Activated T-helper 1 cell treated with anti-CD3 and anti-CD28 coated beads, Interleukin-12 subunit alpha, Interleukin-12 subunit beta, Interleukin-2, Interleukin-4 antibody, amounts not matched to agents 30 ng/mL and 10 ng/mL and 1 ng/mL, durations not matched to agents 14 hours and 24 hours and 36 hours (primary cell): ENCODE data around the gene VOPP1. TPM values are rescaled to one million over a fixed set of nuclear protein-coding genes. Genes with fewer than 3 reads are reported as not detected.

ENCODE experiments used
- DNase-seq: peaks from one replicate; pipeline ENCODE4 v3.0.0; 2021; ENCODE audit warnings: low spot score
- H3K27ac Mint-ChIP-seq: one replicate; pipeline ENCODE4 v1.8.0; 2021; ENCODE audit warnings: mild to moderate bottlenecking, mixed read lengths
- H3K27me3 Mint-ChIP-seq: one replicate; pipeline ENCODE4 v1.8.0; 2022; ENCODE audit warnings: mild to moderate bottlenecking, moderate library complexity, mixed read lengths; ENCODE audit not compliant: insufficient read depth
- H3K36me3 Mint-ChIP-seq: one replicate; pipeline ENCODE4 v1.8.0; 2021; ENCODE audit warnings: low read depth, mixed read lengths
- H3K4me1 Mint-ChIP-seq: one replicate; pipeline ENCODE4 v1.8.0; 2021; ENCODE audit warnings: low read depth, mixed read lengths
- H3K4me3 Mint-ChIP-seq: one replicate; pipeline ENCODE4 v1.8.0; 2021; ENCODE audit warnings: mild to moderate bottlenecking, moderate library complexity, mixed read lengths
- H3K9me3 Mint-ChIP-seq: one replicate; pipeline ENCODE4 v1.8.0; 2021; ENCODE audit warnings: mixed read lengths
- intact Hi-C: fragments of 100-400 bp; cut with micrococcal nuclease; formaldehyde crosslinking; loops from one replicate; pipeline ENCODE4 v1.15.1; 2024
- total RNA-seq: library from RNA; stranded (reverse); gene quantifications from 2 replicates; pipeline ENCODE4 v1.2.3, GENCODE V29; 2022

Gene VOPP1
- total RNA-seq, 1 donor from 2014 or later, result 96.3 TPM

- H3K4me3 Mint-ChIP-seq, result no peak overlapping the region
- no peaks in the 10 kb centered on the region for H3K27me3 Mint-ChIP-seq
- peak overlapping the region; percentile 38 for H3K27ac Mint-ChIP-seq
- intact Hi-C loops, result loop anchor here (1.0 kb wide), 1 partner anchor 8 kb away; no protein-coding TSS in a partner anchor
- H3K36me3 Mint-ChIP-seq, result peaks cover 35% of the 10 kb centered on the region
- no peak for DNase-seq
- H3K4me1 Mint-ChIP-seq, result peaks cover 95% of the 10 kb centered on the region
- H3K9me3 Mint-ChIP-seq, result no peaks in the 10 kb centered on the region
These were observed 13.1 kb downstream of the VOPP1 start for GRCh38 chr7:55558962-55559920.

- DNase-seq, result no peak
- intact Hi-C loops, result loop anchor here (1.0 kb wide), 1 partner anchor 10 kb away; no protein-coding TSS in a partner anchor
- no peaks in the 10 kb centered on the region for H3K9me3 Mint-ChIP-seq
- peaks cover 100% of the 10 kb centered on the region for H3K4me1 Mint-ChIP-seq
- no peaks in the 10 kb centered on the region for H3K27me3 Mint-ChIP-seq
- peak overlapping the region; percentile 48 for H3K4me3 Mint-ChIP-seq
- peak overlapping the region; percentile 87 for H3K27ac Mint-ChIP-seq
- H3K36me3 Mint-ChIP-seq, result peaks cover 39% of the 10 kb centered on the region
These were observed 14.6 kb downstream of the VOPP1 start for GRCh38 chr7:55557666-55558188.

GRCh38 chr7:55556492-55556891 is 15.8 kb downstream of the VOPP1 start:
- Mint-ChIP-seq H3K36me3 (peaks cover 30% of the 10 kb centered on the region), H3K4me1 (peaks cover 100% of the 10 kb centered on the region), H3K27me3 (no peaks in the 10 kb centered on the region), H3K4me3 (peak overlapping the region; percentile 50), H3K9me3 (no peaks in the 10 kb centered on the region), H3K27ac (peak overlapping the region; percentile 87)
- intact Hi-C loops, result loop anchor here (1.0 kb wide), 2 partner anchors 9 to 22 kb away; no protein-coding TSS in a partner anchor
- DNase-seq, result no peak

GRCh38 chr7:55556031-55556430 is 16.3 kb downstream of the VOPP1 start:
- Mint-ChIP-seq H3K4me1 (peaks cover 100% of the 10 kb centered on the region), H3K27me3 (no peaks in the 10 kb centered on the region), H3K9me3 (no peaks in the 10 kb centered on the region), H3K36me3 (peaks cover 30% of the 10 kb centered on the region), H3K4me3 (peak overlapping the region; percentile 50), H3K27ac (peak overlapping the region; percentile 87)
- DNase-seq, result no peak
- intact Hi-C loops, result loop anchor here (1.0 kb wide), 2 partner anchors 9 to 22 kb away; no protein-coding TSS in a partner anchor

- H3K9me3 Mint-ChIP-seq, result no peaks in the 10 kb centered on the region
- H3K4me1 Mint-ChIP-seq, result peaks cover 98% of the 10 kb centered on the region
- H3K36me3 Mint-ChIP-seq, result peaks cover 27% of the 10 kb centered on the region
- peak overlapping the region; percentile 1 for H3K27ac Mint-ChIP-seq
- no peak for DNase-seq
- intact Hi-C loops, result no loop called here
- no peak overlapping the region for H3K4me3 Mint-ChIP-seq
- H3K27me3 Mint-ChIP-seq, result no peaks in the 10 kb centered on the region
These were observed 17.1 kb downstream of the VOPP1 start for GRCh38 chr7:55555160-55555559.

GRCh38 chr7:55554038-55554437 is 18.3 kb downstream of the VOPP1 start:
- Mint-ChIP-seq H3K36me3 (peaks cover 32% of the 10 kb centered on the region), H3K4me1 (peaks cover 98% of the 10 kb centered on the region), H3K27me3 (no peaks in the 10 kb centered on the region), H3K9me3 (no peaks in the 10 kb centered on the region), H3K4me3 (no peak overlapping the region), H3K27ac (peak overlapping the region; percentile 57)
- DNase-seq, result no peak
- intact Hi-C loops, result no loop called here

GRCh38 chr7:55553024-55553345 is 19.3 kb downstream of the VOPP1 start:
- intact Hi-C loops, result no loop called here
- DNase-seq, result no peak
- Mint-ChIP-seq H3K4me3 (no peak overlapping the region), H3K4me1 (peaks cover 98% of the 10 kb centered on the region), H3K27ac (no peak overlapping the region), H3K36me3 (peaks cover 41% of the 10 kb centered on the region), H3K27me3 (no peaks in the 10 kb centered on the region), H3K9me3 (no peaks in the 10 kb centered on the region)

GRCh38 chr7:55552320-55553023 is 19.8 kb downstream of the VOPP1 start:
- Mint-ChIP-seq H3K9me3 (no peaks in the 10 kb centered on the region), H3K36me3 (peaks cover 44% of the 10 kb centered on the region), H3K27ac (no peak overlapping the region), H3K4me1 (peaks cover 98% of the 10 kb centered on the region), H3K4me3 (no peak overlapping the region), H3K27me3 (no peaks in the 10 kb centered on the region)
- DNase-seq, result no peak
- intact Hi-C loops, result no loop called here

GRCh38 chr7:55550841-55551537 is 21.3 kb downstream of the VOPP1 start:
- intact Hi-C loops, result no loop called here

GRCh38 chr7:55550010-55550663 is 22.2 kb downstream of the VOPP1 start:
- intact Hi-C loops, result no loop called here
- no peaks in the 10 kb centered on the region for H3K9me3 Mint-ChIP-seq
- H3K36me3 Mint-ChIP-seq, result peaks cover 39% of the 10 kb centered on the region
- no peak overlapping the region for H3K27ac Mint-ChIP-seq
- no peaks in the 10 kb centered on the region for H3K27me3 Mint-ChIP-seq
- peaks cover 95% of the 10 kb centered on the region for H3K4me1 Mint-ChIP-seq
- no peak overlapping the region for H3K4me3 Mint-ChIP-seq
- DNase-seq, result no peak

More at GRCh38 chr7:55550841-55551537, 21.3 kb downstream of the VOPP1 start:
- DNase-seq, result no peak
- Mint-ChIP-seq H3K36me3 (peaks cover 42% of the 10 kb centered on the region), H3K4me1 (peaks cover 98% of the 10 kb centered on the region), H3K9me3 (no peaks in the 10 kb centered on the region), H3K27ac (no peak overlapping the region), H3K27me3 (no peaks in the 10 kb centered on the region), H3K4me3 (no peak overlapping the region)

GRCh38 chr7:55549457-55549856 is 22.8 kb downstream of the VOPP1 start:
- H3K36me3 Mint-ChIP-seq, result peaks cover 37% of the 10 kb centered on the region
- intact Hi-C loops, result no loop called here
- DNase-seq, result no peak
- no peak overlapping the region for H3K4me3 Mint-ChIP-seq
- peaks cover 94% of the 10 kb centered on the region for H3K4me1 Mint-ChIP-seq
- H3K9me3 Mint-ChIP-seq, result no peaks in the 10 kb centered on the region
- H3K27ac Mint-ChIP-seq, result no peak overlapping the region
- no peaks in the 10 kb centered on the region for H3K27me3 Mint-ChIP-seq

GRCh38 chr7:55548295-55548731 is 24.0 kb downstream of the VOPP1 start:
- Mint-ChIP-seq H3K27me3 (no peaks in the 10 kb centered on the region), H3K27ac (no peak overlapping the region), H3K4me3 (no peak overlapping the region), H3K36me3 (peaks cover 40% of the 10 kb centered on the region), H3K9me3 (no peaks in the 10 kb centered on the region), H3K4me1 (peaks cover 94% of the 10 kb centered on the region)
- intact Hi-C loops, result no loop called here
- DNase-seq, result no peak
